ENCODE data around the gene BASP1. TPM values are rescaled to one million over a fixed set of nuclear protein-coding genes. Genes with fewer than 3 reads are reported as not detected.

The BASP1 gene
- total RNA-seq, 6 donors from 2014 or later, result 19.8 to 78.7 (median 32.9) TPM

GRCh38 chr5:17212996-17213395 lies 4.4 kb upstream of the BASP1 start:
- no peak overlapping the region for H3K27ac ChIP-seq
- ATAC-seq (ENCODE audit: low FRiP score in 2 of 2), result no peak
- H3K36me3 ChIP-seq, result no peaks in the 10 kb centered on the region
- H3K27me3 ChIP-seq, result peaks cover 0 to 7% (median 3%) of the 10 kb centered on the region in 4 donors
- DNase-seq, result no peak
- H3K4me1 ChIP-seq, result peaks cover 7 to 20% (median 9%) of the 10 kb centered on the region in 4 donors
- 35 to 62% methylated on average over 3 of the region's 3 CpGs for WGBS, 2 donors
- TF ChIP-seq EP300 (IDR thresholded peaks at IDR 0.05), result no peak
- no peak for TF ChIP-seq CTCF (IDR thresholded peaks at IDR 0.05)
- no peak for TF ChIP-seq POLR2AphosphoS5 (IDR thresholded peaks at IDR 0.05)
- TF ChIP-seq POLR2A (IDR thresholded peaks at IDR 0.05), result no peak
- no peak overlapping the region for H3K4me3 ChIP-seq
- no peaks in the 10 kb centered on the region for H3K9me3 ChIP-seq

GRCh38 chr5:17213938-17214337 lies 3.5 kb upstream of the BASP1 start:
- WGBS, 2 donors, result 76 to 89% methylated on average over 2 of the region's 2 CpGs
- no peaks in the 10 kb centered on the region for H3K9me3 ChIP-seq
- no peak overlapping the region for H3K4me3 ChIP-seq
- DNase-seq, result no peak
- TF ChIP-seq POLR2A (IDR thresholded peaks at IDR 0.05), result no peak
- TF ChIP-seq EP300 (IDR thresholded peaks at IDR 0.05), result no peak
- TF ChIP-seq POLR2AphosphoS5 (IDR thresholded peaks at IDR 0.05), result no peak
- TF ChIP-seq CTCF (IDR thresholded peaks at IDR 0.05), result no peak
- H3K27ac ChIP-seq, result no peak overlapping the region
- H3K4me1 ChIP-seq, result peaks cover 15 to 30% (median 17%) of the 10 kb centered on the region in 4 donors
- no peaks in the 10 kb centered on the region for H3K36me3 ChIP-seq
- peaks cover 0 to 11% (median 5%) of the 10 kb centered on the region in 4 donors for H3K27me3 ChIP-seq
- ATAC-seq (ENCODE audit: low FRiP score in 2 of 2), result no peak

GRCh38 chr5:17214893-17215292 lies 2.5 kb upstream of the BASP1 start:
- no peaks in the 10 kb centered on the region for H3K9me3 ChIP-seq
- H3K4me1 ChIP-seq, result peaks cover 15 to 34% (median 20%) of the 10 kb centered on the region in 4 donors
- TF ChIP-seq POLR2AphosphoS5 (IDR thresholded peaks at IDR 0.05), result no peak
- TF ChIP-seq CTCF (IDR thresholded peaks at IDR 0.05), result no peak
- no peak overlapping the region for H3K27ac ChIP-seq
- no peaks in the 10 kb centered on the region for H3K36me3 ChIP-seq
- ATAC-seq (ENCODE audit: low FRiP score in 2 of 2) (no peak), DNase-seq (no peak)
- 89 to 90% methylated on average over 2 of the region's 2 CpGs for WGBS, 2 donors
- peaks cover 0 to 11% (median 5%) of the 10 kb centered on the region in 4 donors for H3K27me3 ChIP-seq
- H3K4me3 ChIP-seq, result no peak overlapping the region

- no peaks in the 10 kb centered on the region for H3K9me3 ChIP-seq
- DNase-seq, result no peak
- no peak for TF ChIP-seq POLR2A (IDR thresholded peaks at IDR 0.05)
- no peak for TF ChIP-seq POLR2AphosphoS5 (IDR thresholded peaks at IDR 0.05)
- no peak for TF ChIP-seq EP300 (IDR thresholded peaks at IDR 0.05)
- no peak for TF ChIP-seq CTCF (IDR thresholded peaks at IDR 0.05)
- H3K4me1 ChIP-seq, result peaks cover 15 to 34% (median 20%) of the 10 kb centered on the region in 4 donors
- no peak overlapping the region for H3K27ac ChIP-seq
- ATAC-seq (ENCODE audit: low FRiP score in 2 of 2), result no peak
- peaks cover 0 to 11% (median 5%) of the 10 kb centered on the region in 4 donors for H3K27me3 ChIP-seq
- WGBS, 2 donors, result 81 to 91% methylated on average over 2 of the region's 2 CpGs
- no peaks in the 10 kb centered on the region for H3K36me3 ChIP-seq
- no peak overlapping the region for H3K4me3 ChIP-seq
These were observed 2.1 kb upstream of the BASP1 start for GRCh38 chr5:17215361-17215760.
